NCI-H128 (cell line): Measurements from ENCODE around the gene GINS3.

Experiments used
- DNase-seq: peaks from one replicate; lab custom pipeline; 2025; ENCODE audit not compliant: unreplicated experiment; lab: John Stamatoyannopoulos, UW

GINS3 gene

GRCh38 chr16:58425245-58425644 lies 33.0 kb downstream of the GINS3 start:
- DNase-seq, result no peak

- no peak for DNase-seq
Observed at GRCh38 chr16:58425756-58426494, 33.7 kb downstream of the GINS3 start.

GRCh38 chr16:58426966-58427365 lies 34.7 kb downstream of the GINS3 start:
- no peak for DNase-seq

GRCh38 chr16:58428621-58429542 lies 36.6 kb downstream of the GINS3 start:
- no peak for DNase-seq

- DNase-seq, result no peak
Observed at GRCh38 chr16:58430718-58431117, 38.4 kb downstream of the GINS3 start.

GRCh38 chr16:58433569-58433951 lies 41.3 kb downstream of the GINS3 start:
- no peak for DNase-seq

- no peak for DNase-seq
Observed at GRCh38 chr16:58435779-58436178, 43.5 kb downstream of the GINS3 start.

GRCh38 chr16:58440131-58440530 lies 47.9 kb downstream of the GINS3 start:
- DNase-seq, result no peak

GRCh38 chr16:58442547-58442946 lies 50.3 kb downstream of the GINS3 start:
- DNase-seq, result no peak

GRCh38 chr16:58443783-58444182 lies 51.5 kb downstream of the GINS3 start:
- DNase-seq, result no peak

- DNase-seq, result no peak
Observed at GRCh38 chr16:58444265-58444664, 52.0 kb downstream of the GINS3 start.

- DNase-seq, result no peak
Observed at GRCh38 chr16:58448890-58449289, 56.6 kb downstream of the GINS3 start.

GRCh38 chr16:58449306-58449705 lies 57.0 kb downstream of the GINS3 start:
- no peak for DNase-seq

- DNase-seq, result no peak
Observed at GRCh38 chr16:58449768-58450167, 57.5 kb downstream of the GINS3 start.

GRCh38 chr16:58450590-58450989 lies 58.3 kb downstream of the GINS3 start:
- no peak for DNase-seq

- DNase-seq, result no peak
Observed at GRCh38 chr16:58451265-58451689, 59.0 kb downstream of the GINS3 start.

- DNase-seq, result no peak
Observed at GRCh38 chr16:58451945-58452401, 59.7 kb downstream of the GINS3 start.

GRCh38 chr16:58452640-58453039 lies 60.4 kb downstream of the GINS3 start:
- no peak for DNase-seq

- no peak for DNase-seq
Observed at GRCh38 chr16:58454178-58454577, 61.9 kb downstream of the GINS3 start.

GRCh38 chr16:58454856-58455255 lies 62.6 kb downstream of the GINS3 start:
- DNase-seq, result no peak
